Uterus (tissue), 2 donors: ENCODE data around the gene DCAF12L1.

Experiments used
- CTCF ChIP-seq, 4 experiments: fragments of 200-600 bp in 2 of 4; fragments of 450-650 bp in 2 of 4; sonication (generic) in 2 of 4; IDR thresholded peaks; one replicate each; pipeline ENCODE4 v1.5.1; 2016 to 2019; ENCODE audit warnings: antibody characterized with exemption in 4 of 4, mild to moderate bottlenecking in 2 of 4, moderate library complexity in 1 of 4
- POLR2A ChIP-seq, 2 donors: fragments of 450-650 bp; IDR thresholded peaks; one replicate each; pipeline ENCODE4 v1.6.1; 2016; ENCODE audit warnings: antibody characterized with exemption in 2 of 2, mild to moderate bottlenecking in 1 of 2, moderate library complexity in 1 of 2

- TF ChIP-seq CTCF (IDR thresholded peaks at IDR 0.05) (no peak), POLR2A (IDR thresholded peaks at IDR 0.05) (no peak)
Measured at GRCh38 chrX:126551725-126552312, 795 bp downstream of the DCAF12L1 start.
